GM15510 (cell line): Measurements from ENCODE around the gene CFAP46.

Source experiments
- POLR2A ChIP-seq: IDR thresholded peaks from 3 replicates; pipeline ENCODE4 v1.6.1; 2011; ENCODE audit warnings: borderline replicate concordance; ENCODE audit not compliant: insufficient read length; ENCODE audit errors: extremely low read depth

CFAP46 gene

GRCh38 chr10:132840698-132841614, 101.4 kb downstream of the CFAP46 start:
- TF ChIP-seq POLR2A: no peak

GRCh38 chr10:132839061-132839460, 103.3 kb downstream of the CFAP46 start:
- TF ChIP-seq POLR2A: no peak

GRCh38 chr10:132838346-132838970, 103.9 kb downstream of the CFAP46 start:
- no peak for TF ChIP-seq POLR2A

GRCh38 chr10:132837905-132838304, 104.5 kb downstream of the CFAP46 start:
- no peak for TF ChIP-seq POLR2A

- no peak for TF ChIP-seq POLR2A
These were observed 105.4 kb downstream of the CFAP46 start for GRCh38 chr10:132836832-132837540.

- no peak for TF ChIP-seq POLR2A
These were observed 106.0 kb downstream of the CFAP46 start for GRCh38 chr10:132836248-132836831.

DNA sequence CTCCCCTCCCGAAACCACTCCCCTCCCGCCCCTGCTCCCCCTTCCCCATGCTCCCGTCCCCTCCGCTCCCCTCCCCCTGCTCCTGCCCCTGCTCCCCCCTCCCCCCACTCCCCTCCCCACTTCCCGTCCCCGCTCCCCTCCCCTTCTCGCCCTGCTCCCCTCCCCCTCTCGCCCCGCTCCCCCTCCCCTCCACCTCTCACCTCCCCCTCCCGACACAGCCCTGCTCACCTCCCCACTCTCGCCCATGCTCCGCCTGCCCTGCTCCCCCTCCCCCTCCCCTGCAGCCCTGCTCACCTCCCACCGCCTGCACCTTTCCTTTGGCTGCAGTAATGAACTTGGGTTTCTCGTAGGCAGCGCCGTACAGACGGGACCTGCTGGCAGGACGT, 106.5 kb downstream of the CFAP46 start:
- TF ChIP-seq POLR2A: no peak

GRCh38 chr10:132834891-132835847, 107.2 kb downstream of the CFAP46 start:
- TF ChIP-seq POLR2A: no peak

DNA sequence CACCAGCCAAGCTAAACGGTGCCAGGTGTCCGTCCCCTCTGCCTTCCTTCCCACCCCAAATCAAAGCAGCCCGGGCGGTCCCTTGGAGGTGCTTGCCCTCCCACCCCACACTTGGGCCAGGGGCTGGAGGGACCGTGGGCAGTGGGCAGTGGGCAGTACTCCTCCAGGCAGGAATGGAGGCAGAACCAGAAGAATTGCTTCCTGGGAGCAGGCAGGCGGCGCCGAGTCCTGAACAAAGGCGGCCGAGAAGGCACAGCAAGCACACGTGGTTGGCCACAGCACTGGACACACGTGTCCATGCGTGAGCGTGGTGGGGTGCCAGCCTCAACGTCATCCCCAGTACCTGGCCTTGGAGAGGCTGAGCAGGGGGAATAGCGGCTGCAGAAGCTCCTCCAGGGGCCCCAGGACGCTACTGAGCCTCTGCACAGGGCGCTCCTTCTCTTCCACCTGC, 108.0 kb downstream of the CFAP46 start:
- TF ChIP-seq POLR2A: no peak

GRCh38 chr10:132833421-132834111, 108.8 kb downstream of the CFAP46 start:
- TF ChIP-seq POLR2A: no peak

- no peak for TF ChIP-seq POLR2A
These were observed 110.0 kb downstream of the CFAP46 start for GRCh38 chr10:132832186-132832969.

GRCh38 chr10:132829403-132829802, 113.0 kb downstream of the CFAP46 start:
- TF ChIP-seq POLR2A: no peak
